Measurements from ENCODE around the gene BCKDHB.

DNA sequence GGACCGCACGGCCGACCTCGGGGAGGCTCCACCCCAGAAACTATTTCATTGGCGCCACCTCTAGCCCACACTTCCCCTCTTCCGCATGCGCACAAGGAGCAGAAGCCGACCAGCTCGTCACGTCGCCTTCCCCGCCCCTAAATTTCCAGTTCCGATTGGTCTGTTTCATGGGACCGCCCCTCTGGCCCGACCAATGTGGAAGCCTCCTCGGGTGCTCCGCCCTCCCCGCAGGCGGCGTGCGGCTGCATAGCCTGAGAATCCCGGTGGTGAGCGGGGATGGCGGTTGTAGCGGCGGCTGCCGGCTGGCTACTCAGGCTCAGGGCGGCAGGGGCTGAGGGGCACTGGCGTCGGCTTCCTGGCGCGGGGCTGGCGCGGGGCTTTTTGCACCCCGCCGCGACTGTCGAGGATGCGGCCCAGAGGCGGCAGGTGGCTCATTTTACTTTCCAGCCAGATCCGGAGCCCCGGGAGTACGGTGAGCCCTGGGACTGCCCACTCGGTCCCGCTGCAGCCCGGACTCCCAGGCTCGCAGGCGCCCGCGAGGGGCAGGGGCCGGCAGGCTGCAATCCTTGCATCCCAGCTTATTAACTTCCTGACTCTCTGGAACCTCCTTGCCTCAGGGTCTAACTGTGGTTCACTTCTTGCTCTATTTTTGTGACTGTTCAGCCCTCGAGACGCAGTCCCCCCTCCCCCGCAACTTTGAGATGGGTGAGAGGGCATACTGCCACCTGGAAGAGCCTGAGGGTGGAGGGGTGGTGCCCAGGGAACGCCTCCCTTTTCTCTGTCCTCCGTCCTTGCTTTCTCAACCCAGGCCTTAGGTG, at the start of gene BCKDHB:
- TF ChIP-seq, protein P1, sequence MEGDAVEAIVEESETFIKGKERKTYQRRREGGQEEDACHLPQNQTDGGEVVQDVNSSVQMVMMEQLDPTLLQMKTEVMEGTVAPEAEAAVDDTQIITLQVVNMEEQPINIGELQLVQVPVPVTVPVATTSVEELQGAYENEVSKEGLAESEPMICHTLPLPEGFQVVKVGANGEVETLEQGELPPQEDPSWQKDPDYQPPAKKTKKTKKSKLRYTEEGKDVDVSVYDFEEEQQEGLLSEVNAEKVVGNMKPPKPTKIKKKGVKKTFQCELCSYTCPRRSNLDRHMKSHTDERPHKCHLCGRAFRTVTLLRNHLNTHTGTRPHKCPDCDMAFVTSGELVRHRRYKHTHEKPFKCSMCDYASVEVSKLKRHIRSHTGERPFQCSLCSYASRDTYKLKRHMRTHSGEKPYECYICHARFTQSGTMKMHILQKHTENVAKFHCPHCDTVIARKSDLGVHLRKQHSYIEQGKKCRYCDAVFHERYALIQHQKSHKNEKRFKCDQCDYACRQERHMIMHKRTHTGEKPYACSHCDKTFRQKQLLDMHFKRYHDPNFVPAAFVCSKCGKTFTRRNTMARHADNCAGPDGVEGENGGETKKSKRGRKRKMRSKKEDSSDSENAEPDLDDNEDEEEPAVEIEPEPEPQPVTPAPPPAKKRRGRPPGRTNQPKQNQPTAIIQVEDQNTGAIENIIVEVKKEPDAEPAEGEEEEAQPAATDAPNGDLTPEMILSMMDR (IDR thresholded peaks at IDR 0.05) = no peak
- TF ChIP-seq TAF1 (IDR thresholded peaks at IDR 0.05; ENCODE audit: borderline replicate concordance, low read depth, low read length) (peak; percentile 96), MAX (IDR thresholded peaks at IDR 0.05; ENCODE audit: low read depth) (peak; percentile 60)
- TF ChIP-seq, protein P2, sequence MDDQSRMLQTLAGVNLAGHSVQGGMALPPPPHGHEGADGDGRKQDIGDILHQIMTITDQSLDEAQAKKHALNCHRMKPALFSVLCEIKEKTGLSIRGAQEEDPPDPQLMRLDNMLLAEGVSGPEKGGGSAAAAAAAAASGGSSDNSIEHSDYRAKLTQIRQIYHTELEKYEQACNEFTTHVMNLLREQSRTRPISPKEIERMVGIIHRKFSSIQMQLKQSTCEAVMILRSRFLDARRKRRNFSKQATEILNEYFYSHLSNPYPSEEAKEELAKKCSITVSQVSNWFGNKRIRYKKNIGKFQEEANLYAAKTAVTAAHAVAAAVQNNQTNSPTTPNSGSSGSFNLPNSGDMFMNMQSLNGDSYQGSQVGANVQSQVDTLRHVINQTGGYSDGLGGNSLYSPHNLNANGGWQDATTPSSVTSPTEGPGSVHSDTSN (IDR thresholded peaks at IDR 0.05) = no peak

Measured in SK-N-SH (cell line).